BE2C (cell line): Measurements from ENCODE around the gene ADRA2B.
"Not testable (repeated sequence)": the region's sequence is repeated elsewhere in the genome, so short reads cannot be mapped to it uniquely, and the experiment has no call there.

Experiments used
- DNase-seq: peaks from one replicate; pipeline ENCODE4 v3.0.0-alpha.2; 2020
- H3K27me3 ChIP-seq: fragments of 250-450 bp; sonication (Bioruptor Pico); 2 replicates; pipeline ENCODE4 v1.5.1; 2020; ENCODE audit warnings: mild to moderate bottlenecking
- H3K36me3 ChIP-seq: fragments of 250-450 bp; sonication (Bioruptor Pico); 2 replicates; pipeline ENCODE4 v1.5.1; 2020; ENCODE audit warnings: mild to moderate bottlenecking
- H3K4me1 ChIP-seq: fragments of 250-450 bp; sonication (Bioruptor Pico); 2 replicates; pipeline ENCODE4 v1.5.1; 2020
- H3K4me3 ChIP-seq: 2 replicates; pipeline ENCODE4 v1.5.1; 2011; ENCODE audit warnings: low read depth, low read length
- H3K9me3 ChIP-seq: fragments of 250-450 bp; sonication (Bioruptor Pico); 2 replicates; pipeline ENCODE4 v1.5.1; 2020
- TF ChIP-seq, protein P1 (sequence below): IDR thresholded peaks from 2 replicates; pipeline ENCODE4 v1.5.1; 2012; ENCODE audit warnings: mild to moderate bottlenecking, low read depth, low read length

The ADRA2B gene

DNA sequence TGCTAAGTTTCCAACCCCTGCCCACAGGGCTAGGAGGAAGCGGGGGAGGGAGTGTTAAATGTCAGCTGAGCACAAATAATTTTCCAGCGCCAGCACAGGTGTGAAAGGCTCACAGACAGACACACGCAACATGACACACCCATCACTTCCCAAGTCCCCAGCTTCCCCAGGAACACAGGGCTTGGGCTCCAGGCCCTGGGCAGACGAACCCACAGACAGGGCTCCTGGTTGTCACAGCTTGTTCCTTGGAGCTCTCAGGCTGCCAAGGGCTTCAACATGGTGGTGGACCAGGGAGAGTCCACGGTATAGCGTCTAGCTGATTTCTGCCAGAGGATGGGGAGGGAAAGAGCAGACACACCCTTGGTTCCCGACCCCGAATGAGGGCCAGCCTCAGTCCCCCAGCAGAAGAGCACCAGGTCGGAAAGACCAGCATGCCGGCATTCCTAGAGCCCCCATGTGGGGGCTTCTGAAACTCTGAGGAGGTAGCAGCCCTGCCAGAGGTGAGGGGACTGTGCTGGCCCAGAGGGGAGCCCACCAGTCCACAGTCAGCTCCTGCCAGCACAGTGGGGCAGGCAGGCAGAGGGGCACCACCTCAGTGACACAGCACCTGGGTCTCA lies 27.0 kb upstream of the ADRA2B start:
- no peaks in the 10 kb centered on the region for H3K27me3 ChIP-seq
- H3K36me3 ChIP-seq, result no peaks in the 10 kb centered on the region
- H3K9me3 ChIP-seq, result no peaks in the 10 kb centered on the region
- no peak for DNase-seq
- H3K4me1 ChIP-seq, result peaks cover 17% of the 10 kb centered on the region
- no peak overlapping the region for H3K4me3 ChIP-seq
- TF ChIP-seq, protein P1, sequence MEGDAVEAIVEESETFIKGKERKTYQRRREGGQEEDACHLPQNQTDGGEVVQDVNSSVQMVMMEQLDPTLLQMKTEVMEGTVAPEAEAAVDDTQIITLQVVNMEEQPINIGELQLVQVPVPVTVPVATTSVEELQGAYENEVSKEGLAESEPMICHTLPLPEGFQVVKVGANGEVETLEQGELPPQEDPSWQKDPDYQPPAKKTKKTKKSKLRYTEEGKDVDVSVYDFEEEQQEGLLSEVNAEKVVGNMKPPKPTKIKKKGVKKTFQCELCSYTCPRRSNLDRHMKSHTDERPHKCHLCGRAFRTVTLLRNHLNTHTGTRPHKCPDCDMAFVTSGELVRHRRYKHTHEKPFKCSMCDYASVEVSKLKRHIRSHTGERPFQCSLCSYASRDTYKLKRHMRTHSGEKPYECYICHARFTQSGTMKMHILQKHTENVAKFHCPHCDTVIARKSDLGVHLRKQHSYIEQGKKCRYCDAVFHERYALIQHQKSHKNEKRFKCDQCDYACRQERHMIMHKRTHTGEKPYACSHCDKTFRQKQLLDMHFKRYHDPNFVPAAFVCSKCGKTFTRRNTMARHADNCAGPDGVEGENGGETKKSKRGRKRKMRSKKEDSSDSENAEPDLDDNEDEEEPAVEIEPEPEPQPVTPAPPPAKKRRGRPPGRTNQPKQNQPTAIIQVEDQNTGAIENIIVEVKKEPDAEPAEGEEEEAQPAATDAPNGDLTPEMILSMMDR, result no peak

DNA sequence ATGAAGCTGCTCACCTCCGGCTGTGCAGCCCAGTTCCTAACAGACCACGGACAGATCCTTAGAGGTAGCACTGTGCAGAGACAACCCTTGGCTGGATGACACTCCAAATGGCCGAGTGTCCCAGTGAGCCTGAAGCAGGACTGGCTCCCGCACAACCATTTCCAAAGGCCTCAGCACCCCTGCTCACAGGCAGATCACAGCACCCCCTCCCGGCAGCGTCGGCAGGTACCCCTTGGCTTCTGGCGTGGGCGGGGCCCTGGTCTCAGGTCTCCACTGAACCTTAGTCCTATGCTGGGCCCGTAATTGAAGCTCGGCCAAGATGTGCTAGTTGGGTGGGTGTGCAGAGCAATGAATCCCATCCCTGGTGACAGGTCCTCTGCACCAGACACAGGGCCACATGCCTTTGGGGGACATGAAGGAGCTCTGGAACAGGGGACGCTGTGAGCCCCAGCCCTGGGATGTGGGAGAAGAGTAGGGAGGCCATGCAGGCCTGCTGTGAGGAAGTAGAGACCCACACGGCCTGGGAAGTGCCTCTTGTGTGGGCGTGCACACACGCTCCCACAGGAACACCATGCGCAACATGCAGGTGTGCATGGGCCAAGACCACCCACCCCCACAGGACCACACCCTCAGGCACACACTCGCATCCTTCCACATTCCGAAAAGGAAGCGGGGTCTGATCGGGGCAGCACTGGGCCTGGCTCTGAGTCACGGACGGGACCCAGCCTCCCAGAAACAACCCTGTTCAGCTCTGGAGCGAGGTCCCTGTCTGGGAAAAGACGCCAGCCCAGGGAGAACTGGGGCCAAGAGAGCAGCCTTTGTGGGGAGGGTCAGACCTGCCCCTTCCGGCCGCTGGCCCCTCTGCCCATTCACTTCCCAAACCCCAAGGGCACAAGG lies 26.1 kb upstream of the ADRA2B start:
- Histone ChIP-seq H3K36me3 (no peaks in the 10 kb centered on the region), H3K4me1 (peaks cover 11% of the 10 kb centered on the region), H3K4me3 (no peak overlapping the region), H3K9me3 (no peaks in the 10 kb centered on the region), H3K27me3 (no peaks in the 10 kb centered on the region)
- DNase-seq, result no peak
- TF ChIP-seq, protein P1, result no peak

DNA sequence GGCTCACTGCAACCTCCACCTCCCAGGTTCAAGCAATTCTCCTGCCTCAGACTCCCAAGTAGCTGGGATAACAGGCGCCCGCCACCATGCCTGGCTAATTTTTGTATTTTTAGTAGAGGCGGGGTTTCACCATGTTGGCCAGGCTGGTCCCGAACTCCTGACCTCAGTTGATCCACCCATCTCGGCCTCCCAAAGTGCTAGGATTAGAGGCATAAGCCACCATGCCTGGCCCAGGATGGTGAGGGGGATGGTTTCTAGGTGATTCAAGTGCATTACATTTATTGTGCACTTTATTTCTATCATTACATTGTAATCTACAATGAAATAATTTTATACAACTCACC lies 25.2 kb upstream of the ADRA2B start:
- DNase-seq, H3K4me3 ChIP-seq, H3K4me1 ChIP-seq, H3K36me3 ChIP-seq, H3K9me3 ChIP-seq, H3K27me3 ChIP-seq: not testable (repeated sequence)

DNA sequence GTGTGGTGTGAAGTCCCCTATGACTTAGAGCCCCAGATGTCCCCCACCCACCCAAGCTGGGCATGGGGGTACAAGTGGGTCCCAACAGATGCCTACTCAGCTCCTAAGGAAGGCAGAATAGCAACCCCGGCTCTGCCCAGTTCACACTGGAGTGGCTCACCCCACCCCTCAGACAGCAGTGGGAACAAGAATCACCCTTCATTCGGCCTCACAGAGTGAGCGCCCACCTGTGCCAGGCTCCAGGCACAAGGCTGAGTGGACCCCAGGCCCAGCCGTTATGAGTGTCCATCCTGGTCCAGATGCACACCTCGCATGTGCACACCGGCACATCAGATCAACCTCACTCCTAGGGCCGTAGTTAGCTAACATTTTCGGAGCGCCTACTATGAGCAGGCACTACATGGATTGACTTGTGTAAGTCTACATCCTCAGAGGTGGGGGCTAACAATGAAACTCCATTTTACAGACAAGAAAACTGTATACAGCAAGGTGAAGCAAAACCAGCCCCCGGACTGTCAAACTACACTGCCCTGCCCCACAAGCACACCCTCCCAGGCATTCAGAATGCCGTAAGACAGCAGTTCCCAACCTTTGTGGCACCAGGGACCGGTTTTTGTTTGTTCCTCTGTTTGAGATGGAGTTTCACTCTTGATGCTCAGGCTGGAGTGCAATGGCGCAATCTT lies 24.7 kb upstream of the ADRA2B start:
- H3K27me3 ChIP-seq, result no peaks in the 10 kb centered on the region
- no peaks in the 10 kb centered on the region for H3K36me3 ChIP-seq
- no peak overlapping the region for H3K4me3 ChIP-seq
- TF ChIP-seq, protein P1, result no peak
- no peaks in the 10 kb centered on the region for H3K9me3 ChIP-seq
- H3K4me1 ChIP-seq, result no peaks in the 10 kb centered on the region
- DNase-seq, result no peak

DNA sequence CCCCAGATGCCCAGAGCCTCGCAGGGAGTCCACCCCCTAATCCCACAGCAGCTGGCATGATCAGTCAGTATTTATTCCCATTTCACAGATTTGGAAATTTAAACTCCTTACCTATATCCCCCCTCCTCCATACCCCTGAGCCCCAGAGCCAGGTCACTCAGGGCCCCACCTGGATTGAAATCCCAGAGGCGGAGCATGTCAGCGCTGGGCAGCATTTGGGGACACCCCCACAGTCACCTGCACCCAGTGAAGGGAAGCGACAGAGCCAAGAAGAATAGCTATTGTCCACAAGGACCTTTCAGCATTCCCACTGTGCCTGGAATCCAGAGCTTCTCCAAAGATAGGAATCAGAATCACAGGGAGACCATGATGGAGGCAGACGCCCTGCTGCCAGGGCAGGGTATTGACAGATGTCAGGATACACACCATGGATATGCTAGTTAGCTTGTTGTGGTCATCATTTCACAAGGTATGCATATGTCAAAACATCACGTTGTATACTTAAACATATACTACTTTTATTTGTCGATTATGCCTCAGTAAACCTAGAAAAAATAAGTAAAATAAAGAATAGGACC lies 22.9 kb upstream of the ADRA2B start:
- Histone ChIP-seq H3K27me3 (no peaks in the 10 kb centered on the region), H3K4me3 (no peak overlapping the region), H3K36me3 (no peaks in the 10 kb centered on the region), H3K9me3 (no peaks in the 10 kb centered on the region), H3K4me1 (no peaks in the 10 kb centered on the region)
- TF ChIP-seq, protein P1, result no peak
- DNase-seq, result no peak
